Cardiac muscle cell (in vitro differentiated cells and primary cell): ENCODE measurements around the gene UBE2J2. TPM values are rescaled to one million over a fixed set of nuclear protein-coding genes. Genes with fewer than 3 reads are reported as not detected.
A peak's percentile ranks its signal among the peaks of the same experiment; 100 is the strongest.

Experiments
- DNase-seq, 2 donors: peaks; one replicate each; pipeline versions ENCODE4 v3.0.0 to v3.0.0-alpha.2; 2010 to 2017; ENCODE audit warnings: low read depth in 1 of 2, low spot score in 1 of 2
- H3K27ac ChIP-seq: fragments of 200-600 bp; sonication (generic); 2 replicates; pipeline ENCODE4 v1.5.1; 2016
- H3K27me3 ChIP-seq: fragments of 200-600 bp; sonication (generic); 2 replicates; pipeline ENCODE4 v1.6.0; 2016; ENCODE audit warnings: control low read depth
- H3K36me3 ChIP-seq: fragments of 200-600 bp; sonication (generic); 2 replicates; pipeline ENCODE4 v1.5.1; 2016; ENCODE audit warnings: control low read depth
- H3K4me1 ChIP-seq: fragments of 200-600 bp; sonication (generic); 2 replicates; pipeline ENCODE4 v1.8.1; 2017; ENCODE audit warnings: low read depth, mild to moderate bottlenecking, mixed run types
- H3K4me3 ChIP-seq: fragments of 200-600 bp; sonication (generic); 2 replicates; pipeline ENCODE4 v1.5.1; 2016; ENCODE audit warnings: mild to moderate bottlenecking
- H3K9me3 ChIP-seq: fragments of 200-600 bp; sonication (generic); 2 replicates; pipeline ENCODE4 v1.5.1; 2017; ENCODE audit warnings: low read depth, mild to moderate bottlenecking, control low read depth
- polyA plus RNA-seq: library from polyadenylated mRNA; unstranded; fragments of >200 nt; fragmentation: Nextera tagmentation; extraction: Ambion mirVana; gene quantifications from 2 replicates; pipeline ENCODE4 v1.2.1, GENCODE V29; 2016
- total RNA-seq: library from RNA; depleted of rRNA; stranded (reverse); fragments of >200 nt; gene quantifications from 2 replicates; pipeline ENCODE4 v1.2.3, GENCODE V29; 2016
- TF ChIP-seq, protein P1 (sequence below): IDR thresholded peaks from 2 replicates; pipeline ENCODE4 v1.5.1; 2012; ENCODE audit warnings: low read depth, mild to moderate bottlenecking, low read length

The UBE2J2 gene
- total and polyA plus RNA-seq, 2 experiments from 2014 or later = 64.2 to 87.3 TPM

DNA sequence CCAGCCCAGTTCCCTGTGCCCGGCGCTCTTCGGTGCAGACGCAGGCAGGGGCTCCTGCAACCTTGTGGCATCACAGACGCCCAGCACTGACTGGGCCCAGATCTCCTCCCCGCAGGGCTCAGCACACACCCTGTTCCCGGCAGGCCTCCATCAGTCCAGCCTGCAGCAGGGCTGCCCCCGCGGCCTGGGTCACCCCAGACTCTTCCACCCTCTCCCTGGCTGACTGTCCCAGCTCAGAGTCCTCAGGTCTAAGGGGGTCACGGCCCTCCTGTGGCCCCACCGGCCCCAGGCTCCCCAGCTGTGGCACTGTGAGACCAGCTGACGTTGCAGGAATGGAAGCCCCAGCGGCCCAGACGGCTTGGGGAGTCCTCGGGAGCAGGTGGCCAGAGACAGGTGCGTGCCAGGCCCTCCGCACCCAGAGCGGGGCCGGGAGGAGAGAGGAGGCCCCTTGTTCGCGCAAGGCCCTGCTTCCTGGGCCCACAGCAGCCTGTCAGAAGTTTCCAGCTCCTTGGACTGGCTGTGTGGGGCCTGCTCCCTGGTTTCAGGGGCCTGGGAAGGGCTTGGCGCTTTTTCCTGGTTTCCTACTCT, 37.4 kb downstream of the UBE2J2 start:
- H3K27ac ChIP-seq = peak overlapping the region; percentile 52
- H3K27me3 ChIP-seq = no peaks in the 10 kb centered on the region
- no peak for DNase-seq
- no peaks in the 10 kb centered on the region for H3K36me3 ChIP-seq
- H3K9me3 ChIP-seq = no peaks in the 10 kb centered on the region
- no peak overlapping the region for H3K4me3 ChIP-seq
- peaks cover 5% of the 10 kb centered on the region for H3K4me1 ChIP-seq
- TF ChIP-seq, protein P1, sequence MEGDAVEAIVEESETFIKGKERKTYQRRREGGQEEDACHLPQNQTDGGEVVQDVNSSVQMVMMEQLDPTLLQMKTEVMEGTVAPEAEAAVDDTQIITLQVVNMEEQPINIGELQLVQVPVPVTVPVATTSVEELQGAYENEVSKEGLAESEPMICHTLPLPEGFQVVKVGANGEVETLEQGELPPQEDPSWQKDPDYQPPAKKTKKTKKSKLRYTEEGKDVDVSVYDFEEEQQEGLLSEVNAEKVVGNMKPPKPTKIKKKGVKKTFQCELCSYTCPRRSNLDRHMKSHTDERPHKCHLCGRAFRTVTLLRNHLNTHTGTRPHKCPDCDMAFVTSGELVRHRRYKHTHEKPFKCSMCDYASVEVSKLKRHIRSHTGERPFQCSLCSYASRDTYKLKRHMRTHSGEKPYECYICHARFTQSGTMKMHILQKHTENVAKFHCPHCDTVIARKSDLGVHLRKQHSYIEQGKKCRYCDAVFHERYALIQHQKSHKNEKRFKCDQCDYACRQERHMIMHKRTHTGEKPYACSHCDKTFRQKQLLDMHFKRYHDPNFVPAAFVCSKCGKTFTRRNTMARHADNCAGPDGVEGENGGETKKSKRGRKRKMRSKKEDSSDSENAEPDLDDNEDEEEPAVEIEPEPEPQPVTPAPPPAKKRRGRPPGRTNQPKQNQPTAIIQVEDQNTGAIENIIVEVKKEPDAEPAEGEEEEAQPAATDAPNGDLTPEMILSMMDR = no peak

DNA sequence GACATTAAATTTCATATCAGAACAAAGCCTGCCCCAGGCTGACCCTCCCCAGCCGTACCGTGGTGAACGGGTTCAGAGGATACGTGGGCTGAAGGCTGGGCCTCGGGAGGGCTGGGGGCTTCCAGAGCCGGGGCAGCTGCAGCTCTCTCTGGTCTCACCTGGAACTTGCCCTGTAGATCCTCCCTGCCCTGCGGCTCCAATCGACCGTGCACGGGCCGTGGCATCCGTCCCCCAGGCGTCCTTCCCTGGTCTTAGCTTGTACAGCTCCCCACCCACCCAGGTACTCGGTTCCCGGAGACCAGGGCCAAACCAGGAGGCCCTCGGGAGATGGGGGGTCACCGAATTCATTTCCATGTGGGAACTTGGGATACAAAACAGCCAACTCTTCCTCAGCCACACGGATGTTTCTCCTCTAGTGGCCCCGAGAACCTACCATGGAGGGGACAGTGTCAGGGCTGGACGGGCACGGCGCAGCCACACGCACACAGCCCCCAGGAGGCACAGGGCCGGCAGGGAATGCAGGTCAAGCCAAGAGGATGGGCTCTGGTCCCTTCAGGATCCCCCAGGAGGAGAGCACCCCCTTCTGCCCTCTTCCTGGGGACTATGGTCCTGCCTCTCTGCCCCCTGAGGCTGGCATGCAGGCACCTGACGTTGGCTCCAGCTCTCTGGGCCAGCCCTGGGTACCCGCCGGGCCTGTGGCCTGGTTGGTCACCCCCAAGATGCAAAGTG, 38.5 kb downstream of the UBE2J2 start:
- Histone ChIP-seq H3K27me3 (no peaks in the 10 kb centered on the region), H3K36me3 (no peaks in the 10 kb centered on the region), H3K4me3 (no peak overlapping the region), H3K27ac (peak overlapping the region; percentile 52), H3K4me1 (peaks cover 9% of the 10 kb centered on the region), H3K9me3 (no peaks in the 10 kb centered on the region)
- TF ChIP-seq, protein P1 = no peak
- no peak for DNase-seq

DNA sequence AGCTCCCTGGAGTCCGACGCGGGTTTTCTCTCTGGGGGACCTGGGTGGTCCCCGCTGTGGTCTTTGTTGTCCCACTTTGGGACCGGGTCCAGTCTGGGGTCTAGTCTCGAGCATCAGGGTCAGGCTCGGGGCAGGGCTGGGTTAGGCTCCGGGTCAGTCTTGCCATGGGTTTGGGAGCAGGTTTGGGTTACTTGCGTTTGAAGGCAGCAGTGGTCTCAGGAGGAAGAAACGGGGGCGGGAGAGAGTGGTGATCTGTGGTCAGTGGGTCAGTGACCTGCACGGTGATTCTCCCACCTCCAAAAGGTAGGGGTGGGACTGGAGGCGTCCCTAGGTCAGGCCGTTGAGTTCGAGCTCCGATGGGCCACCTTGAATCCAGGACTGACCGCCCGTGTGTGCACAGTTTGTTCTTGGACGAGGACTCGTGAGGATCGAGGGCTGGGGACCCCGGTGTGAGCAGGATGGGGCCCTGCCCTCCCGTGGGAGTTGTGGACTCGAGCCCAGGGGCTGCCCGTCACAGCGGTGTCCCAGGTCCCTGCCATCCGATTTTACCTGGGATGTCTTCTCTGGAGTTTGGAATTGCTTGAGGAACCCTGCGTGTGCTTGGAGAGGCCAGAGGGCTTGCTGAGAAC, 39.4 kb downstream of the UBE2J2 start:
- Histone ChIP-seq H3K4me1 (peaks cover 17% of the 10 kb centered on the region), H3K4me3 (no peak overlapping the region), H3K9me3 (no peaks in the 10 kb centered on the region), H3K27me3 (no peaks in the 10 kb centered on the region), H3K36me3 (no peaks in the 10 kb centered on the region), H3K27ac (no peak overlapping the region)
- TF ChIP-seq, protein P1 = no peak
- DNase-seq = no peak

DNA sequence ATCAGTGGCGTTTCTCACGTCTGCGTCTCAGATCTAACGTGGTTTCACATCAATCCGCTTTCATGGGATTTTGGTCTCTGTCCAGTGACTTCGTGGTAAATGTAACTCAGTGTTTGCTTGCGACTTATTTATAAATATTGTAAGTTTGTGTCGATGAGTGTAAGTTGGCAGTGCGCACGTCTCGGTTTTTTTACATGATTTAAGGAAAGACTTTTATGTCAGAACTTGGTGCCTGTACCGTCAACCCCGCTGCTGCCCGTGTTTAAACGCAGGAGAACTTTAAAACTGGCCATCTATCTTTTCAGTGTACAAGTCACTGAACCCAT, 40.1 kb downstream of the UBE2J2 start:
- TF ChIP-seq, protein P1 = no peak
- H3K4me3 ChIP-seq = no peak overlapping the region

DNA sequence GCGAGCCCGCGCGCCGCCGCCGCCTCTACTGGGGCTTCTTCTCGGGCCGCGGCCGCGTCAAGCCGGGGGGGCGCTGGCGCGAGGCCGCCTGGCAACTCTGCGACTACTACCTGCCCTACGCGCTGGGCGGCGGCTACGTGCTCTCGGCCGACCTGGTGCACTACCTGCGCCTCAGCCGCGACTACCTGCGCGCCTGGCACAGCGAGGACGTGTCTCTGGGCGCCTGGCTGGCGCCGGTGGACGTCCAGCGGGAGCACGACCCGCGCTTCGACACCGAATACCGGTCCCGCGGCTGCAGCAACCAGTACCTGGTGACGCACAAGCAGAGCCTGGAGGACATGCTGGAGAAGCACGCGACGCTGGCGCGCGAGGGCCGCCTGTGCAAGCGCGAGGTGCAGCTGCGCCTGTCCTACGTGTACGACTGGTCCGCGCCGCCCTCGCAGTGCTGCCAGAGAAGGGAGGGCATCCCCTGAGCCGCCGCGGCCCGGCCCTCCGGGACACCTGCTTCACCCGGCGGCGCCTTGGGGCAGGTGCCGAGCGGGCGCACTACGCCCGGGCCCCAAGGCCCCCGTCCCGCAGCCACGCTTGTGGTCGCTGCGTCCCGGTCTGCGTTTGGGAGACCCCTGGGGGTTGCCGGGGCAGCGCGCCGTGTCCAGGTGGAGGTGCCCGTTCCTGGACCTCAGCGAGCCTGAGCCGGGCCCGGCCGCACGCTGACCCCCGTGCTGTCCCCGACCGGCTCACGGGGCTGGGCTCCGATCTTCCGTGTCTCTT, 40.7 kb downstream of the UBE2J2 start:
- no peaks in the 10 kb centered on the region for H3K36me3 ChIP-seq
- no peaks in the 10 kb centered on the region for H3K9me3 ChIP-seq
- TF ChIP-seq, protein P1 = no peak
- H3K4me1 ChIP-seq = peaks cover 18% of the 10 kb centered on the region
- no peaks in the 10 kb centered on the region for H3K27me3 ChIP-seq
- H3K4me3 ChIP-seq = no peak overlapping the region
- no peak overlapping the region for H3K27ac ChIP-seq
- DNase-seq = no peak

More for the DNA sequence above, 40.1 kb downstream of the UBE2J2 start:
- Histone ChIP-seq H3K27me3 (no peaks in the 10 kb centered on the region), H3K4me1 (peaks cover 18% of the 10 kb centered on the region), H3K36me3 (no peaks in the 10 kb centered on the region), H3K27ac (no peak overlapping the region), H3K9me3 (no peaks in the 10 kb centered on the region)
- DNase-seq = no peak
